ENCODE measurements around the gene PHLPP2.

DNA sequence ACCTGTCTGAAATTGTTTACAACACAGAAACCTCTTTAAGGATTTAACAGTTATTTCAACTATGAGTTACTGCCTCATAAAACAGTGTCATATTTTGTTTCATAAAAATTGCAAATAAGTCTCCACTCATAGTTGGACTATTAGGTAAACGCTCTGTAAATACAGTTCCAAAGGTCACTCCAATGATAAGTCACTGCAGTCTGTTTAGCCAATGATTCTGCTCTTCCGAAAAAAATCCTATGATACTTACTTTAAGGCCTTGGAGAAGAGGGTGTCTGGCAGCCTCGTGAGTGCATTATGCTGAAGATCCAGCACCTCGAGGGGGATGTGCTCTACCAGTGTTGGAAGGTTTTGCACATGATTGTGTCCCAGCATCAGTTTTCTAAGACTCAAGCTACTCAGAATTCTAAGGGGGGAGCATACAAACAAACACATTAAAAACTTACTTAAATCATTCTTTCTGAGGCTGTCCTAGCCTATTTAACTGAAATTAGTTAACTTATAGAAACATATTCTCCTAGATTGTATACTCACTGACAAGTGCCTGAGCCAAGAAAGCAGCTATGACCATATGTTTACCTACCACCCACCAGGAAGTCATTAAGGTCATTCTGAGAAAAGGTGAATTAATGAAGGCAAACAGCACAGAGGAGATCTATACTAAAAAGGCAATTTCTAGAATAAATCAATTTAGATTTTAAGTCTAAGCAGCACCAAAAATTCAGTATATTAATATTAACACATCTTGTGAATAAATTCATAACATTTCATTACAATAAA is 57.4 kb downstream of the PHLPP2 start:
- TF ChIP-seq CTCF (conservative IDR thresholded peaks at IDR 0.05 in 1 of 2, IDR thresholded peaks at IDR 0.05 in 1 of 2; ENCODE audit: extremely low read depth in 1 of 2, insufficient read depth in 1 of 2, low read depth in 1 of 2, low read length in 2 of 2) (no peak), EZH2 (IDR thresholded peaks at IDR 0.05; ENCODE audit: borderline replicate concordance, low read length) (no peak)
